Dedifferentiated amniotic fluid mesenchymal stem cell (primary cell): ENCODE data around the gene ZBP1.
"Not testable (repeated sequence)": the region's sequence is repeated elsewhere in the genome, so short reads cannot be mapped to it uniquely, and the experiment has no call there.

Experiments used
- DNase-seq: peaks from one replicate; pipeline ENCODE4 v3.0.0-alpha.2; 2016; ENCODE audit errors: extremely low spot score

Gene ZBP1

DNA sequence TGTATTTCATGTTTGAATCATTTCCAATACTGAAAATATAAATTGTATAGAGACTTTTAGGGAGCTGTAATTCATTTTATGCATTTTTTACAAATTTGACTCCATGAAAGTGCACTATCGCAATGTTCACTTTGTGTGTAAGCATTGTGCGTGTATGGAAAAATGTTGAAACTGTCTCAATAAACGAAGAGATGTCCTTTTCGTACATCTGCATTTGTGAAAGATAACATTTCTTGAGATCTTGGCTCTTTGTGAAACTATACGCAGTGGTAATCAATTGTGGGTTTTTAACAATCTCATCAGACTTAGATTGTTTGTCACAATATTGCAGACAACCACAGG lies 18.6 kb upstream of the ZBP1 start:
- DNase-seq, result no peak

DNA sequence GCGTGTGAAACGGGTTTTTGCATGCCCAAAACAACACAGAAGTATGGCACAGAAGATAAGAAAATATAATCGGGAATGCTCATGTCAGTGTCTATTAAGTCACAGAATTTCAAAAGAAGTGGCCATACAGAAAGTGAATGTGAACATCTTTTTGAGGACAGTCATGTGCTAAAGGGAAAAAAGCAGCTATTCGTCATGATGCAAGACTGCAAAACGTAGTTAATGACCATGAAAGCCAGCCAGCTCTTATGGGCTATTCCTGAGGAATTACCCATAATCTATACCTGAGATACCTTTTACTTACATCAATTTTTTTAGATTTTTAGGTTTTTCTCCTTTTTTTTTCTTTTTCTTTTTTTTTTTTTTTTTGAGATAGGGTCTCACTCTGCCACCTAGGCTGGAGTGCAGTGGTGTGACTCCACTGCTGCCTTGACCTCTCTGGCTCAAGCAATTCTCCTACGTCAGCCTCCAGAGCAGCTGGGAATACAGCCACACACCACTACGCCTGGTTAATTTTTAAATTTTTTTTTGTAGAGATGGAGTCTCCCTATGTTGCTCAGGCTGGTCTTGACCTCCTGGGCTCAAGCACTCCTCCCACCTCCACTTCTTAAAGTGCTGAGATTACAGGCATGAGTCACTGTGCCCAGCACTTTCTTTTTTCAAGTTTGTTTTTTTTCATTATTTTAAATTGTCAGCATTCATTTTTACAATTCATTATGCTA lies 18.1 kb upstream of the ZBP1 start:
- DNase-seq, result no peak

DNA sequence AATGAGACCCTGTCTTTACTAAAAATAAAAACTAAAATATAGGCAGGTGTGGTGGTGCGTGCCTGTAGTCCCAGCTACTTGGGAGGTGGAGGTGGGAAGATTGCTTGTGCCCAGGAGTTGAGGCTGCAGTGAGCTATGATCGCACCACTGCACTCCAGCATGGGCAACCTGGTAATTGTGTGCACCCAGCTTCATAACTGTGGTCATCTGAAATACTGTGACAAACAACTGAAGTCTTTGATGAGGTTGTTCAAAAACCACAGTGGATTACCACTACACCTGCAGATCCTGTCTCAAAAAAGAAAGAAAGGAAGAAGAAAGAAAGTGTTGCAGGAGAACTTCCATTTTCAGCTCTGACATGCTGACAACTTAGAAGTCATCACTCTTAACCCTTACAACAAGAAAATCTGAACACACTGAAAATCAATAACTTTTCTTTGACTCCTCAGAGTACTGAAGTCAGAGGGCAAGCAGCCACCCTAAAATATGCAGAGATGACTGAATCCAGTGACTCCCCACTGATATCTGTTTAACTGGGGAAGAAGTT lies 13.8 kb upstream of the ZBP1 start:
- DNase-seq, result no peak

DNA sequence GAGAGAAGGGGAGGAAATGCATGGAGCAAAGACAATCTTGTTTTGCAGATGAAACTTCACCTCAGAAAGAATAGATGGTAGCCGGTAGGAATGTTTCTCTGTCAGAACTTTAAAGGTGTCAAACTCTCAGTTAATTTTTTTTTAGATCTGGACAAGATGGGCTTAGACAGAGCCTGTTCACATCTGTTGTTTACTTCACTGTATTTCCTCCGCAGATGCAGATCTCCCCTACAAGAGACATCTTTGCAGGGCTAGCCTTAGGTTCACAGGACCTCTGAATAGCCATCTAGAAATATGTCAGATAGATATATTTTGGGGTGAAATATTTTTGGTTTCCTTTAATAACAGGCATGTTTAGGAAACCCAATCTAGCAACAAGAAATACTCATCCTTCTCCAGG lies 12.1 kb upstream of the ZBP1 start:
- no peak for DNase-seq

DNA sequence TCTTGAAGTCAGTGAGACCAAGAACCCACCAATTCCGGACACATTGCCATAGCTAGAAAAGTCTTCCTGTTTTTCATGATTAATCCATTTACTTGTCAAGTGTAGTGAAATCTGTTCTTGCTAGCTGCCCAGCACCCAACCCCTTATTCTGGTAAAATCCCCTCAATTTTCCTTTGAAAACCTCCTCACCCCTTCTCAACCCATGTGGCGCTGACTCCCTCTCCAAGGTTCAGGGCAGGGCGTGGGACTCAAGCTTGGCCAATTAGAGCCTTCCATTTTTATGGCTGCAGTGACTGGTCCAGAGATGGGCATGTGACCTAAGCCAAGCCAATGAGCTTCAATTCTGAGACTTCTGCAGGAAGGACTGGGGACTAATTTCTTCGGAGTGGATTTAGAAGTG lies 9.8 kb upstream of the ZBP1 start:
- no peak for DNase-seq

DNA sequence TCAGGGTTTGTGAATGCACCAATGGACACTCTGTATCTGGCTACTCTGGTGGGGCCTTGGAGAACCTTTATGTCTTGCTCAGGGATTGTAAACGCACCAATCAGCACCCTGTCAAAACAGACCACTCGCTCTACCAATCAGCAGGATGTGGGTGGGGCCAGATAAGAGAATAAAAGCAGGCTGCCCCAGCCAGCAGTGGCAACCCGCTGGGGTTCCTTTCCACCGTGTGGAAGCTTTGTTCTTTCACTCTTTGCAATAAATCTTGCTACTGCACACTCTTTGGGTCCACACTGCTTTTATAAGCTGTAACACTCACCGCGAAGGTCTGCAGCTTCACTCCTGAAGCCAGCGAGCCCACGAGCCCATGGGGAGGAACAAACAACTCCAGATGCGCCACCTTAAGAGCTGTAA lies 9.3 kb upstream of the ZBP1 start:
- not testable (repeated sequence) for DNase-seq

DNA sequence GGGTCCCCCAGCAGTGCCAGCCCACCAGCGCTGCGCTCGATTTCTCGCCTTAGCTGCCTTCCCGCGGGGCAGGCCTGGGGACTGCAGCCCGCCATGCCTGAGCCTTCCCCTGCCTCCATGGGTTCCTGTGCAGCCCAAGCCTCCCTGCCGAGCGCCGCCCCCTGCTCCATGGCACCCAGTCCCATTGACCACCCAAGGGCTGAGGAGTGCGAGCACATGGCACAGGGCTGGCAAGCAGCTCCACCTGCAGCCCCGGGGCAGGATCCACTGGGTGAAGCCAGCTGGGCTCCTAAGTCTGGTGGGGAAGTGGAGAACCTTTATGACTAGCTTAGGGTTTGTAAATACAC lies 8.7 kb upstream of the ZBP1 start:
- DNase-seq, result not testable (repeated sequence)

DNA sequence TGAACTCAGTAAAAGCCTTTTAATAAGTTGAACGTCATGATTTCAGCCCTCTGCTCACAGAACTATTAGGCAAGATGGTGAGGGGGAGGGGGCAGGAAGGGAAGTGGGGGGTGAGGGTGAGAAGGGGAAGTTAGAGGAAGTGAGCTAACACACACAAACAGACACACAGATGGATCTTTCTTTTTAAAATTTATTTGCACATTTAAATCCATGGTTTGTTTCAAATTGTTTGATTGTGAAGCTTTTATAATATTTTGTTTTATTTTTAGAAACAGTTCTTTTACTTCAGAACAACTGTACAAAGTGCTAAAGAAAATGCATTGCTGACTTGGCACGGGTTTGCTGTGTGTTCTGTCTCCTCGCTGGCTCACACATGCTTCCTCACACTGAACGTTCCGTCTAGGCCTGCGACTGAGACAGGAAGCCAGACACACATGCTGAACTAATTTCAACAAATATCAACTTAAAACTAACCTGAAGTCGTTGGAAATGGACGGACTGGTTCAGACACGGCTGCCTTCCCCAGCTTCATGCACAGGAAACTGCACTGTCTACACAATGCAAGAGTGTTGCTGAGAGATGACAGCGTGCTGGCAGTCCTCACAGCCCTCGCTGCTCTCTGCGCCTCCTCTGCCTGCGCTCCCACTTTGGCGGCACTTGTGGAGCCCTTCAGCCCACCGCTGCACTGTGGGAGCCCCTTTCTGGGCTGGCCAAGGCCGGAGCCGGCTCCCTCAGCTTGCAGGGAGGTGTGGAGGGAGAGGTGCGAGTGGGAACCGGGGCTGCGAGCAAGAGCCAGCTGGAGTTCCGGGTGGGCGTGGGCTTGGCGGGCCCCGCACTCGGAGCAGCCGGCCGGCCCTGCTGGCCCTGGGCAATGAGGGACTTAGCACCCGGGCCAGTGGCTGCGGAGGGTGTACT lies 8.1 kb upstream of the ZBP1 start:
- no peak for DNase-seq

DNA sequence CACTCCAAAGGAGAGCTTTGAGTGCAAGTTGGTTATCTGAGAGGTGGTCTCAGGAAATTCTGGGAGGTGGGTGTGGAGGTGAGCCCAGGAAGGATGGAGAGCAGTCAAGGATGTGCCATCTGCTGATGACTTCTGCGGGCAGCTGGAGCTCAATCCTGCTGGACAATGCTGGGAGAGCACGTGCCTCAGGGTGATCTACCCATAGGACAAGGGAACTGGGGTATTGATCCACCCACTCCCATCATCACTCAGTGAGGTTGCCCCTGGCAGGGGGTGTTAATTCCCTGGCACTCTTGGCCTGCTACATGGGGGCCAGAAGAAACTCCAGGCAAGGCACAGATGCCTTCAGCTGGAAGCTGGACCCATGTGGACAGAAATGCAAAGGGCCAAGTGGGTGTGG lies 7.1 kb upstream of the ZBP1 start:
- DNase-seq, result no peak

DNA sequence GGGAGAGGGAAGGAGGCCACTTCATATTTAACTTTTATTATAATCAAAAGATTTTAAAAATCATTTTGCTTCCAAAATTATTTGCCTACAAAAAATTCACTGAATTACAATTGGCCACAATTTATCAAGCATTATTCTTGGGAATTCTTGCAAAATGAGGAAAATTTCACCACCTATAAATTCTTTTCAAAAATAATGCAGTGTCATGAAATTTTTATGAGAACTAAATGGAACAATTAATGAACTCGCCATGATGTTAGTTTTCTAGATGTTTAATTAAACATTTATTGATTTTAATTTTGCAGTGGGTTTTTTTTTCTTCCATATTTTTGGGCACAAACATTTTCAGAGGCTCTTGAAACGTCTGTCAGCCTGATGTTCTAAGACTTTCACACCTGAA lies 5.8 kb upstream of the ZBP1 start:
- DNase-seq, result no peak

DNA sequence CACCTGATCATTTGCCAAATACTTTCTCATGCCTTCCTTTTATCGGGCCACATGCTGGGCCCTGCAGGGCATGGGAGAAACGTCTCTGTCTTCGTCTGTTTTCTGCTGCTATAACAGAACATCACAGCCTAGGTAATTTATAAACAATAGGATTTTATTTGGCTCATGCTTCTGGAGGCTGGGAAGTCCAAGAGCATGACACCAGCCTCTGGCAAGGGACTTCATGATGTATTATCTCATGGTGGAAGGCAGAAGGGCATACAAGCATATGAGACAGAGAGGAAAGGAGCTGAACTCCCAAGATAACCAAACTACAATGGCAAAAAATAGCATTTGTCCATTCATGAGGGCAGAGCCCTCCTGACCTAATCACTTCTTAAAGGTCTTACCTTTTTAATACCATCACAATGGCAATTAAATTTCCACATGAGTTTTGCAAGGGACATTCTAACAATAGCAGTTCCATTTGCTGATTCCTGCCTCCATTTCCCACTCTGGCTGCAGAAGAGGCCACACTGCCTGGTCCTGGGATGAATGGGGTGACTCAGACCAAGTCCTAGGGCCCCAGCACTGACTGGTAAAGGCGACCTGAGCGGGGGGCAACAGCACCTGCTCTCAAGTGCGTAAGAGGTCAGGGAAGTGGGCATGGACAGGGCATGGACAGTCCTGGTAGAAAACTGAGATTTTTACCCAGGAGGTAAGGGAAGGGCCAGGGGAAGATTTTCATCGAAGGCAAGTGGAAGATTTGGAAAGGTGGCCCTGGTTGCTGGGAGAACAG lies 5.1 kb upstream of the ZBP1 start:
- DNase-seq, result no peak

DNA sequence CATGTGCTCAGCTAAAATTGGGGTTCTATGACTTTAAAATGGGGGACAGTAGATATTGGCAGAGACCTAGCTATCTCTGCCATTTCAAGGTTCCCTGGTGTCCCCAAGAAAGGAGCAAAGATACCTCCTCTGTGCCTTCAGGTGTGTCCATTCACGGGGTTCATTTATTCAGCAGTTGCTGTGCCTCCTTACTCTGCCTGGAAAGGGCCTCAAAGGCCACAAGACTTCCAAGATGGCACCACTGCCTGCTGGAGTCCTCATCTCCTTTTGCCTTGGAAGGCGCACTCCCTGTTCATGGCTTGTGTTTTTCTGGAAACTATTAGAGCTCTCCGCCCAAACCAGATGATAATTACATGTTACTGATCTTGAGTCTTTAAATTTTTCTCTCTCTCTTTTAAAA lies 3.9 kb upstream of the ZBP1 start:
- no peak for DNase-seq

DNA sequence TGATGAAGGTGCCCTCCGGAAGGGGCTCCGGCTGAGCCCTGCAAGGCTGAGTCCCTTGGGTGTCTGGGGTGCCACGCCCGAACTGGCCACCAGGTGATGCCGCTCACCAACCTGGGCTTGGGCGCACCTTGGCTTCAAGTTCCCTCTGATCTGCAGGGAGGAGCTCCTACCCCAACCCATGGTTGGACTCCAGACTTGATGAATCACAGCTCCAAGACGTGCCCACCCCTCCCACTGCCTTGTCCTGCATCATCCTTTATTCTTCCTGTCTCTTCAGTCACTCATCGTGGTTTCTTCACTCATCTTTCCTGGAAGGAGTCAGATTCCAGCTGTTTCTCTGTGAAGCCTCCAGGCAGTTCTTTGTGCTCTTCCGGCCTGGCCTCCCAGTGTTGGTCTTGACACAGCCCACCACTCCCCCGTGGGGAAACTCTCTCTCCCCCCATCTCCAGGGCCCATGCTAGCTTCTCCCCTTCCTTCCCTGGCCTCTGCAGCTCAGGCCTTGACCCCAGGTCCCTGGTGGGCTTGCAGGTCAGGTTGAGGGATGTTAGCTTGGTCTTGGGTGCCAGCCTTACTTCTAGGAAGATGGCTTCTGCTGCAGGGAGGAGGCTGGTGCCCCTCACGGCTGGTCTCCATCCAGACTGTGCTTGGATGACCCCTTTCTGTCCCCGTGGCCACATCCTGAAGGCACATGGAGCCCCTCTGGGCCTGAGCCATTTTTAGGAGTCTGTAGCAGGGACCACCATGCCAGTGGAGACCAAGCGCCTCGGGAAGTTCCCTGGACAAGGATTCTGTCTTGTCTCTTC lies 2.6 kb upstream of the ZBP1 start:
- DNase-seq, result no peak

DNA sequence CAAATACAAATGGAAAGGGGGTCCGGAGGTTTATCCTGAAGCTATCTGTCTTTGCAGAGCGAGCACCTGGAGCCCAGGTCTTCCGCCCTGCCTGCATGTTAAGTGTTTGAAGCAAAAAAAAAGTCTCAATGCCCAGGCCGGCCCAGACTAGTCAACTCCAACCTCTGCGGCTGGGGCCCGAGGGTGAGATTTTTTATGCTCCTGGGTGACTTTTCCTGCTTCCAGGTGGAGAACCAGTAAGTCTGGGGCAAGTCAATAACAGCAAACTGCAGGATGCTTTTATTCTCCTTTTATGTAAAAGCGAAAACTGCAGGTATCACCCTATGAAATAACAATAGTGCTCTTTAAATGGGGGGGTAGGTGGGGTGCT lies 2.0 kb upstream of the ZBP1 start:
- no peak for DNase-seq

DNA sequence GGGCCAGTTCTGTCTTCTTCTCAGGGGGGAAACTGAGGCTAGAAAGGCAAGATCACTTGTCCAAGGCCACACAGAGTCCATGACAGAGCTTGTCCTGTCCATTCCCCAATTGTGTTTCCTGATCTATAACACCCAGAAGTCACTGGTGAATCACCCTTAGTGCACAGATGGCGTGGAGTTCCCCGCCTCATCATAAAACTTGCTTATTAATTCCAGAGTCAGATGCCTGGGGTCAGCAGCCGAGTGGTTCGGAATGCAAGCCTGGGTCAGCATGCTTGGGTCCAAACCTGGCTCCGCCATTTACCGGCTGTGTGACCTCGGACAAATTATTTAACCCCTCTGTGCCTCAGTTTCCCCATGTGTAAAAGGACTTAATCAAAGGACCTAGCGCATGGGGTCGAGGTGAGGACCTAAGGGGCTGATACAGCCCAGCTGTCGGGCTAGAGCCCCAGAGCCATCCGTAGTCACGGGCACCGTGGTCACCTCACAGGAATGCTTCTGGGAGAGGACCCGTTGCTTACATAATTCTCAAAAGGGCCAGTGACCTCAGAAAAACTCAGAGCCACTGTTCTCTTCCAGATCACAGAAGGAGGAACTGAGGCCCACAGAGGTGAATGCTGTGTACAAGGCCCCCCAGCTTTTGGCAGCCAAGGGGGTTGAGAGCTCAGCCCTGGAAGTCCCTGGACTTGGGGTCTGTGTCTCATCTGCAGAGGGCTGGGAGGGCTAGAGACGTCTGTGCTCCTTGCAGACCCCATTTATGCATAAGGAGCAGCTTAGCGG lies 1.4 kb upstream of the ZBP1 start:
- DNase-seq, result no peak

DNA sequence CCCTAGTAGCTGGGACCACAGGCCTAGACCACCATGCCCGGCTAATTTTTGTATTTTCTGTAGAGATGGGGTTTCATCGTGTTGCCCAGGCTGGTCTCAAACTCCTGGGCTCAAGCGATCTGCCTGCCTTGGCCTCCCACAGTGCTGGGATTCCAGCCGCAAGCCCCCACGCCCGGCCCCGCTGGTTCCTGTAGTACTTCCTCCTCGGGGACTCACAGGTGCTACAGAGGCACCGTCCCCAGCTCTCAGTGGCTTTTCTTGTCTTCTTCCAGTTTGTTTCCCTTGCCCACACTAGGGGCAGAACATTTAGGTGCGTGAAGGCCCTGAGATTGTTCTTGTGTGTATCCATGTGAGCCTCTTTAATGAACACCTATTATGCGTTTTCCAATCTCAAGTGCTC lies 773 bp upstream of the ZBP1 start:
- no peak for DNase-seq

DNA sequence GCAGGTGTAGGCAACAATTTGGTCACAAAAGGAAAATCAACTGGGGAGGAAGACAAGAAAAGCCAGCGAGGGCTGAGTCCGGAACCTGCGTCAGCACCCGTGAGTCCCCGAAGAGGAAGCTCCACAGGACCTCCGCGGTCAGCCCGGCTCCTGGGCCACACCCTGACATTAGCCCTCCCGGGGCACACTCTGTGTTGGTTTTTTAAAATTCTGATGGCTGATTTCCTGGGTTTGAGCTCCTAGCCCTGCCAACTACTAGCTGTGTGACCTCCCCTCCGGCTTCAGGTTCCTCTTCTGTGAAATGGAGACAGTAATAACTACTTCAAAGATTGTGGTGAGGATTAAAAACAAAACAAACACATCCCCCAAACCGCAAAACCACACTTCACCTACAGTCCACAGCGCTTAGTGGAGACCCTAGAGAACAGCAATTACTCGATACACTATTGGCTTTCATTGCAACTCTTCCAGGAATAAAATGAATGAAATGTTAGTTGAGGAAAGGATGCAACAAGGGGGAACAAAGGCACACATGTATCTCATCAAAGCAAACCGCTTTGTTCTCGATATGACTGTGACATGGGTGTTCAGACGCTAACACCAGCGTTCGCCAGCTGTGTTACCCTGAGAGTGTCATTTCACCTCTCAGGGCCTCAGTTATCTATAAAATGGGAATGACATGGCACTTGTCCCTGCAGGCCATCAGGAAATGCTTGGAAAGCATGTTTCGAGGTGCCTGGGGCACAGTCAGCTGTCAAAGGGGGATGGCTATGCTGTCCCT lies 985 bp downstream of the ZBP1 start:
- DNase-seq, result no peak

DNA sequence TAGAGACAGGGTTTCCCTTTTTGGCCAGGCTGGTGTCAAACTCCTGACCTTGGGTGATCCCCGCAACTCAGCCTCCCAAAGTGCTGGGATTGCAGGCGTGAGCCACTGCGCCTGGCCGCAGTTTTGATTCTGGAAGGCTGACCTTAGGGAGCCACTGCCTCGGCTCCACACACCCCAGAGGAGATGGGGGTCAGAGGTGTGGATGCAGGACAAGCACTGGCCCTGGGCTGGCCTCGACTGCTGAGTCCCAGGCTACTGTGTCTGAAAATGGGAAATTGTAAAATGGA lies 1.5 kb downstream of the ZBP1 start:
- no peak for DNase-seq

DNA sequence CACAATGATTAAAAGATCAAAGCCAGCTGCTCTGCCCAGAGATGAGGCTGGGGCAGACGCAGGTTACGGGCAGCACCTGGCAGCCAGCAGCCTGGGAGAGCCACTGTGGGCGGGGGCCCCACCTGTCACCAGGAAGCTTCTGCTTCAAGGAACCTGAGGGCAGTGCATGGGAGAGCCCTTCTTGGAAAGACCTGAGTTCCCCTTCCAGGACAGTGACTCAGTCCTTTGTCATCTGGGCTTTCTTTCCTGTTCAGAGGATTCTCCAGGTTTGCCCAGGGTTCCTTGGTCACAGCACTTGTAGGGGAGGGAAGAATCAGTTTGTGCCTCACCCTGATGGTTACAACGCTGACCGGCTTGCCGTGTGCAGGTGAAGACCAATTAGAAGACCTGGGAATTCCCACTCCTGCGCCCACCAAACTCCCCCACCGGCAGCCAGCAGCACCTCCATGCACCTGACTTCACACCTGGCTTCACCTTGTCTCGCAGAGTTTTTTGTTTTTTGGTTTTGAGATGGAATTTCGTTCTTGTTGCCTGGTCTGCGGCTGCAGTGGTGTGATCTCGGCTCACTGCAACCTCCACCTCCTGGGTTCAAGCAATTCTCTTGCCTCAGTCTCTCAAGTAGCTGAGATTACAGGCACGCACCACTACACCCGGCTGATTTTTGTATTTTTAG lies 2.0 kb downstream of the ZBP1 start:
- DNase-seq, result no peak
